ENCODE data around the gene ABCA2. TPM values are rescaled to one million over a fixed set of nuclear protein-coding genes. Genes with fewer than 3 reads are reported as not detected.

Gene ABCA2, protein sequence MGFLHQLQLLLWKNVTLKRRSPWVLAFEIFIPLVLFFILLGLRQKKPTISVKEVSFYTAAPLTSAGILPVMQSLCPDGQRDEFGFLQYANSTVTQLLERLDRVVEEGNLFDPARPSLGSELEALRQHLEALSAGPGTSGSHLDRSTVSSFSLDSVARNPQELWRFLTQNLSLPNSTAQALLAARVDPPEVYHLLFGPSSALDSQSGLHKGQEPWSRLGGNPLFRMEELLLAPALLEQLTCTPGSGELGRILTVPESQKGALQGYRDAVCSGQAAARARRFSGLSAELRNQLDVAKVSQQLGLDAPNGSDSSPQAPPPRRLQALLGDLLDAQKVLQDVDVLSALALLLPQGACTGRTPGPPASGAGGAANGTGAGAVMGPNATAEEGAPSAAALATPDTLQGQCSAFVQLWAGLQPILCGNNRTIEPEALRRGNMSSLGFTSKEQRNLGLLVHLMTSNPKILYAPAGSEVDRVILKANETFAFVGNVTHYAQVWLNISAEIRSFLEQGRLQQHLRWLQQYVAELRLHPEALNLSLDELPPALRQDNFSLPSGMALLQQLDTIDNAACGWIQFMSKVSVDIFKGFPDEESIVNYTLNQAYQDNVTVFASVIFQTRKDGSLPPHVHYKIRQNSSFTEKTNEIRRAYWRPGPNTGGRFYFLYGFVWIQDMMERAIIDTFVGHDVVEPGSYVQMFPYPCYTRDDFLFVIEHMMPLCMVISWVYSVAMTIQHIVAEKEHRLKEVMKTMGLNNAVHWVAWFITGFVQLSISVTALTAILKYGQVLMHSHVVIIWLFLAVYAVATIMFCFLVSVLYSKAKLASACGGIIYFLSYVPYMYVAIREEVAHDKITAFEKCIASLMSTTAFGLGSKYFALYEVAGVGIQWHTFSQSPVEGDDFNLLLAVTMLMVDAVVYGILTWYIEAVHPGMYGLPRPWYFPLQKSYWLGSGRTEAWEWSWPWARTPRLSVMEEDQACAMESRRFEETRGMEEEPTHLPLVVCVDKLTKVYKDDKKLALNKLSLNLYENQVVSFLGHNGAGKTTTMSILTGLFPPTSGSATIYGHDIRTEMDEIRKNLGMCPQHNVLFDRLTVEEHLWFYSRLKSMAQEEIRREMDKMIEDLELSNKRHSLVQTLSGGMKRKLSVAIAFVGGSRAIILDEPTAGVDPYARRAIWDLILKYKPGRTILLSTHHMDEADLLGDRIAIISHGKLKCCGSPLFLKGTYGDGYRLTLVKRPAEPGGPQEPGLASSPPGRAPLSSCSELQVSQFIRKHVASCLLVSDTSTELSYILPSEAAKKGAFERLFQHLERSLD (N-terminal part only)
- 36.4 TPM for total RNA-seq

DNA sequence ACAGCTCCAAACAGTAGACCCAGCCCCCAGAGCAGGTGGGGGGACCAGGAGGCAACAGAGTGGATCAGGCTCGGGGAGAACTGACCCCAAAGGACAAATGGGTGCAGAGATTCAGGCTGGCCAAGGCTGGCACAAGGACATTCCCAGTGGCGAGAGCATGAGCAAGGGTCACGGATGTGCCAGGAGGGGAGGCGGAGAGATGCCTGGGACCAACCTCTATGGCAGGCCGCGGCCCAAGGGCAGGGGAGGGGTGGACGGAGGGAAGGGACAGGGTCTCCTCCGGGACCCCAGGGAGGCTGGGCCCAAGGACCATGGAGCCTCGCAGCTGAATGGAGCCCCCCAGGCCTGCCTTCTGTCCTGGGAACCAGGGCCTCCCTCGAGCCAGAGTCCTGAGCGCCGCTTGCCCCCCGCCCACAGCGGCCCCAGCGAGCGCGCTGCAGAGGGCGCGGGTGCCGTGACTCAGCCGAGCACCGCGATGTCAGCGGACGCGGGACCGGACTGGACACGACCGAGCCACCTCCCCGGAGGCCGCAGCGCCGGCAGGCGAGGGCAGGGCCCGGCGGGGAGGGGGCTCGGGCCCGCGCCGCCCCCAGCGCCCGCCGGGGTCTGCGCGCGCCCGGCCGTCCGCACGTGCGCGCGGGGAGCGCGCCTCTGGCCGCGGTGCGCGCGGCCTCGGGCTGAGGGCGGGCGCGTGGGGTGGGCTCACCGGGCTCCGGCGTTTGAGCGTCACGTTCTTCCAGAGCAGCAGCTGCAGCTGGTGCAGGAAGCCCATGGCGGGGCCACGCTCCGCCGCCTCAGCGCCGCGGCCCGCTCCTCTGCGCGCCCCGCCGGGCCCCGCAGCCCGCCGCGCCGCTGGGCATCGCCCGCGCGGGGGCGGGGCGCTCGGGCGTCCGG is at the start of gene ABCA2:
Gene ABCA2, minus strand, starts transcription at position 869 of the 894 bp plus-strand sequence. Its CDS starts 97 bp downstream, at position 772.

DNA sequence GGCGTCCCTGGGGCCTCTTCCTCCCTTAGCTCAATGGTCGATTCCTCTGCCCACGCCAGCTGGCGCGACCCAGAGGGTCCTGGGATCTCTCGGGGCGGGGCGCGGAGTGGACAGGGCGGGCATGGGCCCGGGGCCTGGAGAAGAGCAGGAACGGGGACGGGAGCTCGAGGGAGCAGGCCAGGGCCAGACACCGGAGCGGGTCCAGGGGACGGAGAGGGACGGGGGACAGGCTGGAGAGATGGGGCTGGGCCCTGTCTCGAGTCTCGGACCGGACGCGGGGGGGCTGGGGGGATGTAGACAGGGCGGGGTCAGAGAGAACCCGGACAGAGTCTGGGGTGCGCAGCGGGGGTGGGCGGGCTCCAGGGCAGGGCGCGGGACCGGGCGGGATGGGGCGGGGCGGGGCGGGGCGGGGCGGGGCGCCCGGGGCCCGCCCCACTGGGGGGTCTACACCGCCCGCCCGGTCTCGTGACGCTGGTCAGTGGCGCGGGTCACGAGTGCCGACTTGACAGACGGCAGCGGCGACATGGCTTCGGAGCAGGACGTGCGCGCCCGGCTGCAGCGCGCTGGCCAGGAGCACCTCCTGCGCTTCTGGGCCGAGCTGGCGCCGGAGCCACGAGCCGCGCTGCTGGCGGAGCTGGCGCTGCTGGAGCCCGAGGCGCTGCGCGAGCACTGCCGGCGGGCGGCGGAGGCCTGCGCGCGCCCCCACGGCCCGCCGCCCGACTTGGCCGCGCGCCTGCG is 49.1 kb upstream of the ABCA2 start, which contains the start of gene UAP1L1:
Gene UAP1L1, plus strand, starts transcription at position 508 of the 738 bp plus-strand sequence. Its CDS starts 16 bp downstream, at position 524.

DNA sequence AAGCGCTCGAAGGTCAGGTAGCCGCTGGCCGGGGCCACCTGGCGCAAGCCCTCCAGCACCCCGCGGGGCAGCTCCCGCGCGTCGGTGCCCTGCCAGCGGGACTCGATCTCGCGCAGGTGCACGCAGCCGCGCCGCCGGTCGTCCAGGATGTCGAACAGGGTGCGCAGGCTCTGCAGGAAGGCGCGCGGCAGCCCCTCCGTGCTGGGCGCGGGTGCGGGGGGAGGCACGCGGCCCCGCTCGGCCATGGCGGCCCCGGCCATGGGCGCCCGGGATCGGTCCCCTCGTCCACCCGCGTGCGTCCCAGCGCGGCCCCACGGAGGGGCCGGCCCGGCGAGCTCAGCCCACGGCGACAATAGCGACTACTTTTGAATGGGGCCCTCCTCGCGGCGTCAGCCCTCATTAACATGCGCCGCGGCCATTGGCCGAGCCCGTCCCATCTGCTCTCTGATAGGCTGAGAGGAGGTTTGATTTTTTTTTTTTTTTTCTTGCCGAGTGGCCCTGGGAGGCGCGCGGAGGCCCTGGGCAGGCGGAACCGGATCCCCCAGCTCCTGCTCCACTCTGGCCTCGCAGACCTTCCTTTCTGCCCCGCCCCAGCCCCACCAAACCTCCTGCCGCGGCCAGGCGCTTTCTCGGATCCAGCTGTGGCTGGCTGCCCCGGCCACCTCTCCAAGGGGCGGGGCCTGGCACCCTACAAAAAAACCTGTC is 42.3 kb upstream of the ABCA2 start, which contains the start of gene SAPCD2:
Gene SAPCD2, minus strand, starts transcription at position 357 of the 705 bp plus-strand sequence. Its CDS starts 97 bp downstream, at position 260.

DNA sequence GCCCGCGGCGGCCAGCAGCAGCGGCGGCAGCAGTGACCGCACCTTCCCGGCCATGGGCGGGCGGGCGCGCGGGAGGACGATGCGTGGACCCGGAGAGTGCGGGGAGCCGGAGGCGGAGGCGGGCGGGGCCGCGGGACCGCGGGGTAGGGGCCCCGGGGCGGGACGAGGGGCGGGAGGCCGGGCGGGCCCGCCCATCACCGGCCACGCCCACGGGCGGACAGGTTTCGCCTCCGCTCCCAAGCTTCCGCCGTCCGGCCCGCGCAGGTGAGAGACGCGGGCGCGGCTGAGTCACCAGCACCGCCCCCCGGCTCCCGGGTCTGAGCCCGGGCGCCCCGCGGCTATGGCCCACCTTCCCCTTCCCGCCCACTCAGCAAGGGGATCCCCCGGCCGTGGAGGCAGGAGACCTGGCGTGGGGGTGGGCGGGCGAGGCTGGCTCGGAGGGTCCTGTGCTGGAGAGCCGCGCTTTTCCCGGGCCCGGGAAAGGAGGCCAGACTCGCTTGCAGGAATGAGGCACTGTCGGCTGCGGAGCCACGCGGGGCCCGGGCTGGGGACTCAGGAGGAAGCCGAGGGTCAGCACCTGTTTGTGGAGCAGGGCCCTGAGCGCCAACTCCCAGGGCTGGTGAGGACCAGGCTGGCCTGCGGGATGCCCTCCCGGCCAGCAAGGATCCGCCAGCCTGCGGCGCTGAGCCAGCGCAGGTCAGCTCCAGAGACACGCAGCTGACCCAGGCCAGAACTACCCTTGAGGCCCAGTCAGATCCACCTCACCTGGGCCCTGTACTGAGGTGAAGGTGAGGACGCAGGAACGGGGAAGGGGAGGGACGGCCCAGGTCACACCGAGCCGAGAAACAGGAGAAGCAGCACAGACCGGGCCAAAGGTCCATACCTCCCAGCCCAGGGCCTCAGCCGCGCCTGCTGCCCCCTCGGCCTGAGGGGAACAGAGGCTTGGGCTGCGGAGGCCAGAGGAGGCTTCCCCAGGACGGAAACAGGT is 26.2 kb upstream of the ABCA2 start, which contains the start of gene ENTPD2:
Gene ENTPD2, minus strand, starts transcription at position 118 of the 988 bp plus-strand sequence. Its CDS starts 64 bp downstream, at position 54.

GRCh38 chr9:137046088-137046787 is 18.2 kb upstream of the ABCA2 start, which contains the start of gene NPDC1:
NPDC1 (minus strand) TSS chr9:137046177; CDS start chr9:137045989, 188 bp downstream.

GRCh38 chr9:137031904-137032640 is 4.0 kb upstream of the ABCA2 start, which contains the start of gene FUT7:
FUT7 (minus strand) TSS chr9:137032088; CDS start chr9:137031991, 97 bp downstream.

GRCh38 chr9:136996361-136997292 is 31.4 kb downstream of the ABCA2 start, which contains the start of gene CLIC3:
CLIC3 (minus strand) TSS chr9:136996568; CDS start chr9:136996543, 25 bp downstream.

DNA sequence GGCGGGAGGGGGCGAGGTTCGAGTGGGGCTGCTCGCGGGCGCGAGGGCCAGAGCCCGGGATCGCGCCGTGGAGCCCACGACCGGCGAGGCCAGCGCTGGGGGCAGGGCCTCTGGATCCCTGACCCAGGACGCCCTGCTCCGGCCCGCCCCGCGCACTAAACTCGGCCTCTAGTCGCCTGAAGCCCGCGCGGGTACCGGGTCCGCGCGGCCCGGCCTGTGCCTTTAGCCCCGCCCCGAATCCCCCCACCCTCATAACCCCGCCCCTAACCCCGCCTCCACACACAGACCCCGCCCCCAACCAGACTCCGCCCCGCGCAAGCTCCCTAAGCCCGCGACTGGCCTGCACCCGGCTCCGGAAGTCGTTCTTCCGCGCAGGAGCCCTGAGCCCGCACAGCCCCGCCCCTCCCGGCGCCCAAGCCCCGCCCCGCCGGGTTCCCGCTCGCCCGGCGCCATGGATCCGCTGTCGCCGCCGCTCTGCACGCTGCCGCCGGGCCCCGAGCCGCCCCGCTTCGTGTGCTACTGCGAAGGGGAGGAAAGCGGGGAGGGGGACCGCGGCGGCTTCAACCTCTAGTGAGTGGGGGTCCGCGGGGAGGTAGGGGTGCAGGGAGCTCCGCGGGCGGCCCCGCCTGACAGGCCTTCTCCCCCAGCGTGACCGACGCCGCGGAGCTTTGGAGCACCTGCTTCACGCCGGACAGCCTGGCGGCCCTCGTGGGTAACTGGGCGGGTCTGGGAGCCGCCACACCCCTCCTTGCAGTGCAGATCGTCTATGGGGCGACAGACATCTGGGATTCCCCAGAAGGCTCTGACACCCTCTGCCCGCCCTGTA is 35.8 kb downstream of the ABCA2 start, which contains the start of gene PAXX:
Gene PAXX, plus strand, starts transcription at position 430 of the 826 bp plus-strand sequence. Its CDS starts 22 bp downstream, at position 452.

DNA sequence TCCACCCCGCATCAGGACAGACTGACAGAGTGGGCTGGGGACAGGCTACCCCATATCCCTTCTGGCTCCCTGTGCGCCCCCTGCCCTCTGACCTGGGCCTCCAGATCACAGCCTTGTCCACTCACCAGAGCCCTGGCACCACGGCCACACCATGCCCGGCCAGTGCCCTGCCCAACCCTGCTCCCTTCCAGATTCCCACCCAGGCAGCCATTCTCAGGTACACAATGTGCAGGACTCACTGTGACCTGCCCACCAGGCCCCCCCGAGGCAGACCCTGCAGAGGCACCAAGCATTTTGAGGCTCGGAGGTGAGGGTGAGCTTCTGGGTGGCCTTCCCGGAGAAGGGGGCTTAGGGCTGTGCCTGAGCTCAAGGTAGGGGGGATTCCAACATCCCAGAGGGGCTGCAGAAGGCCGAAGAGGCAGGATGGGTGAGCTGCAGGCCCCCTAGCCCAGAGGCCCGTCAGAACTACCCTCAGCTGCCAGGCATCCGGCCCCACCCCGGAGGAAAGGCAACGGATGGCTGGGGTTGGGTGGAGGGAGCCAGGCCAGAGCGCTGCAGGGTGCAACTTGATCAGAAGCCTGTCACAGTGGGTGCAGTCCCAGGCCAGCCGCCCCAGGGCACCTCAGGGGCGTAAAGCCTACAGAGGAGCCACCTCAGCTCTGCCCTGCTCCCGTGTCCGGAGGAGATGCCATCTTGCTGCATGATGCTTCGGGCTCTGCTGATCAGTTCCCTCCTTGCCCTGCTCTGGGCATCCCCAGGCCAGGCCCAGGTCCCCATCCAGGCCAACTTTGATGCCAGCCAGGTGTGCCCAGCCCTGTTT is 45.6 kb downstream of the ABCA2 start, which contains the start of gene LCNL1:
Gene LCNL1, plus strand, starts transcription at position 762 of the 820 bp plus-strand sequence. CDS start 594 bp downstream, outside the sequence.

GRCh38 chr9:136977223-136977622 is 50.8 kb downstream of the ABCA2 start, which contains the start of gene PTGDS:
PTGDS (plus strand) TSS chr9:136977504; CDS start chr9:136977579, 75 bp downstream.

